Esophagus squamous epithelium (tissue), 5 donors: ENCODE measurements around the gene GNAI2. TPM values are rescaled to one million over a fixed set of nuclear protein-coding genes. Genes with fewer than 3 reads are reported as not detected.

Source experiments
- DNase-seq: peaks from one replicate; lab custom pipeline; 2025; lab: John Stamatoyannopoulos, UW
- H3K27ac ChIP-seq, 4 donors: fragments of 200-600 bp; sonication (generic); one replicate each; pipeline ENCODE4 v1.5.1; 2016 to 2019; ENCODE audit warnings: mild to moderate bottlenecking in 1 of 4
- H3K27me3 ChIP-seq, 4 donors: fragments of 200-600 bp; sonication (generic); 1 replicate in 3 of 4; 2 replicates in 1 of 4; pipeline versions ENCODE4 v1.5.1 to v1.6.0; 2017 to 2021; ENCODE audit warnings: antibody characterized with exemption in 1 of 4
- H3K36me3 ChIP-seq, 3 donors: fragments of 200-600 bp; sonication (generic); one replicate each; pipeline ENCODE4 v1.5.1; 2016 to 2019
- H3K4me1 ChIP-seq, 3 donors: fragments of 200-600 bp; sonication (generic); one replicate each; pipeline ENCODE4 v1.5.1; 2017 to 2019
- H3K4me3 ChIP-seq, 4 donors: fragments of 200-600 bp; sonication (generic); 1 replicate in 3 of 4; 2 replicates in 1 of 4; pipeline ENCODE4 v1.5.1; 2016 to 2019; ENCODE audit warnings: mild to moderate bottlenecking in 2 of 4, moderate library complexity in 1 of 4
- H3K9me3 ChIP-seq, 3 donors: fragments of 200-600 bp; sonication (generic); one replicate each; pipeline ENCODE4 v1.5.1; 2016 to 2019
- CTCF ChIP-seq, 6 experiments: fragments of 450-650 bp in 4 of 6; fragments of 200-600 bp in 2 of 6; sonication (generic) in 2 of 6; IDR thresholded peaks; one replicate each; pipeline ENCODE4 v1.5.1; 2016 to 2019; ENCODE audit warnings: antibody characterized with exemption in 6 of 6, mild to moderate bottlenecking in 4 of 6, moderate library complexity in 4 of 6
- POLR2A ChIP-seq, 4 donors: fragments of 450-650 bp; IDR thresholded peaks; one replicate each; pipeline ENCODE4 v1.6.1; 2017; ENCODE audit warnings: antibody characterized with exemption in 4 of 4, mild to moderate bottlenecking in 4 of 4, moderate library complexity in 3 of 4
- WGBS, 2 donors: methylation state at CpG; one replicate each; pipeline ENCODE4 v1.1.5; 2018; 5-methylcytosine and 5-hydroxymethylcytosine counted together
- intact Hi-C: fragments of 100-400 bp; cut with DNase I; formaldehyde crosslinking; loops from one replicate; pipeline ENCODE4 v1.15.0; 2022
- total RNA-seq, 4 donors: library from RNA; depleted of rRNA; stranded (reverse); fragments of >200 nt; gene quantifications; one replicate each; pipeline ENCODE4 v1.1.0, GENCODE V29; 2016
- donor health status: DM: yes; HTN: yes; CAD: no.

The GNAI2 gene
- total RNA-seq, 4 donors from 2014 or later = 39.8 to 122 (median 76.5) TPM

DNA sequence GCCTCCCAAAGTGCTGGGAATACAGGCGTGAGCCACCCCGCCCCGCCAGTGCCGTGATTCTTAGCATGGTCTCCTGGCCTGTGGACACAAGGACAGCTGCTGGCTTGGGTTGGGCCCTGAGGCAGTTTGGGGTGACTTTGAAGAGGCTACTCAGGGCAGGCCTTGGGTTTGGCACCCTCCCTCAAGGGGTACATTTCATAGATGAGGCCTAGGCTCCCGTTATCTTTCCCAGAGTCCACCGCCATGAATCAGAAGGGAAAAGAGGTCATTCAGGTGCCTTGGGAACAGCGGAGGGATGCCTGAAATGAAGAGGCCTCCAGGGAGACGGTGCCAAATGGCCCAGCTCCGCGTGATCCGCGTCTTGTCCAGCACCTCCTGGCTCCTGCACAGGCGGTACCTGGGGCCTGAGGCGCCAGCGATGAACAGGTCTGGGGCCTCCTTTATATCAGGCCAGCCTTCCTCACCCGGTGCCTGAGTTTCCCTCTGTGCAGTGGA is 9.3 kb downstream of the GNAI2 start:
- WGBS, 2 donors = 31 to 35% methylated on average over 3 to 6 of the region's 16 CpGs
- Histone ChIP-seq H3K36me3 (peaks cover 0 to 10% (median 0%) of the 10 kb centered on the region in 3 donors), H3K4me3 (peak overlapping the region in 2 of 4 donors; percentile 44 to 66), H3K4me1 (peaks cover 79 to 100% (median 96%) of the 10 kb centered on the region in 3 donors), H3K9me3 (no peaks in the 10 kb centered on the region), H3K27ac (peak overlapping the region; percentile 87 to 97 (median 92)), H3K27me3 (no peaks in the 10 kb centered on the region)
- no peak for DNase-seq
- intact Hi-C loops = no loop called here
- TF ChIP-seq POLR2A (IDR thresholded peaks at IDR 0.05) = no peak
- no peak for TF ChIP-seq CTCF (IDR thresholded peaks at IDR 0.05)

- no peaks in the 10 kb centered on the region for H3K9me3 ChIP-seq
- WGBS, 2 donors = 0 to 2% methylated on average over 1 to 10 of the region's 25 CpGs
- H3K4me1 ChIP-seq = peaks cover 79 to 100% (median 90%) of the 10 kb centered on the region in 3 donors
- peak overlapping the region; percentile 87 to 97 (median 92) for H3K27ac ChIP-seq
- intact Hi-C loops = no loop called here
- H3K27me3 ChIP-seq = no peaks in the 10 kb centered on the region
- DNase-seq = peak; percentile 47
- TF ChIP-seq CTCF (IDR thresholded peaks at IDR 0.05) (peak; percentile 97 to 99 (median 98)), POLR2A (IDR thresholded peaks at IDR 0.05) (no peak)
- peak overlapping the region; percentile 32 to 66 (median 44) for H3K4me3 ChIP-seq
- peaks cover 0 to 16% (median 0%) of the 10 kb centered on the region in 3 donors for H3K36me3 ChIP-seq
Observed at GRCh38 chr3:50245831-50246516, 10.0 kb downstream of the GNAI2 start.

DNA sequence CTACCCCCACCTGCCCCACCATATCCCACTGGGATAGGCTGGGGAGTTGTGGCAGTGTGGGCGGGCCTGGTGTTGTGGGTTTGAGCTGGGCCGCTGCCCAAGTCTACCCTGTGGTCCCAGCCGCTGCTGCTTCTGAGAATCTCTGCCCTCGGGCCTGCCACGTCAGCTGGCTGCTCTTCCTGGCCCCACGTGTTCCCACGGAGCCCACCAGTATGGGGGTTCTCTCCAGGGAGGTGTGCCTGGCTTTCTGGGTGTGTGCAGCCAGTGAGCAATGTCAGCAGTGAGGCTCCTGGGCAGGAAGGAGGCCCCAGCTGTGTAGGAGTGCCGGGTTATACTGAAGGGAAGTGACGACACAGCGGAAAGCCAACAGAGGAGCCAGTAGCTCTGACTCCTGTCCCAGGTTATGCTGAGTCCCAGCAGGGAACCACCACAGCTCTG is 10.5 kb downstream of the GNAI2 start:
- TF ChIP-seq POLR2A (IDR thresholded peaks at IDR 0.05) (peak in 1 of 4 donors; percentile 41), CTCF (IDR thresholded peaks at IDR 0.05) (peak in 1 of 6 experiments; percentile 18)
- Histone ChIP-seq H3K9me3 (no peaks in the 10 kb centered on the region), H3K36me3 (peaks cover 0 to 22% (median 0%) of the 10 kb centered on the region in 3 donors), H3K27ac (peak overlapping the region; percentile 87 to 97 (median 92)), H3K4me1 (peaks cover 79 to 100% (median 88%) of the 10 kb centered on the region in 3 donors), H3K27me3 (no peaks in the 10 kb centered on the region), H3K4me3 (peak overlapping the region in 3 of 4 donors; percentile 44 to 66 (median 45))
- no peak for DNase-seq
- WGBS, 2 donors = no CpG with 5 or more reads among the region's 10 CpGs
- intact Hi-C loops = no loop called here

DNA sequence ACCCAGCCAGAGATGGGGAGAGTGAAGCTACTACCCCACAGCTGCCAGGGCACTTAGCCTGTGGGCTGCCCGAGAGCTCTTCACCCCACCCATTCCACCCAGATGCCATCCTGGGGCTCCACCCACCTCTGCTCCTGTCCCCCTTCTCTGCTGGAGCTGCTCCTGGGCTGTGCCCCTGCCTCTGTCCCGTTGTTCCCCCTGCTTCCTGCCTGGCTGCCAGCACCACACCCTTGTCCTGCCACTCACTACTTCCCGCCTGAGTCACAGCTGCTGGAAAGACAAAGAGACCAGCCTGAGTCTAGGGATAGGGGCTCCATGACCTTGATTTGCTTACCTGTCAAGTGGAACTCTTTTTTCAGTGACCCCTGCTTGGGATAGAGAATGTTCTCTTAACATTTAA is 12.4 kb downstream of the GNAI2 start:
- Histone ChIP-seq H3K9me3 (no peaks in the 10 kb centered on the region), H3K4me3 (no peak overlapping the region), H3K27ac (peak overlapping the region; percentile 87 to 97 (median 92)), H3K4me1 (peaks cover 64 to 99% (median 79%) of the 10 kb centered on the region in 3 donors), H3K27me3 (no peaks in the 10 kb centered on the region), H3K36me3 (peaks cover 0 to 40% (median 14%) of the 10 kb centered on the region in 3 donors)
- TF ChIP-seq CTCF (IDR thresholded peaks at IDR 0.05) (peak in 1 of 6 experiments; percentile 4), POLR2A (IDR thresholded peaks at IDR 0.05) (no peak)
- 0 to 11% methylated on average over 3 of the region's 3 CpGs for WGBS, 2 donors
- DNase-seq = no peak
- intact Hi-C loops = no loop called here

DNA sequence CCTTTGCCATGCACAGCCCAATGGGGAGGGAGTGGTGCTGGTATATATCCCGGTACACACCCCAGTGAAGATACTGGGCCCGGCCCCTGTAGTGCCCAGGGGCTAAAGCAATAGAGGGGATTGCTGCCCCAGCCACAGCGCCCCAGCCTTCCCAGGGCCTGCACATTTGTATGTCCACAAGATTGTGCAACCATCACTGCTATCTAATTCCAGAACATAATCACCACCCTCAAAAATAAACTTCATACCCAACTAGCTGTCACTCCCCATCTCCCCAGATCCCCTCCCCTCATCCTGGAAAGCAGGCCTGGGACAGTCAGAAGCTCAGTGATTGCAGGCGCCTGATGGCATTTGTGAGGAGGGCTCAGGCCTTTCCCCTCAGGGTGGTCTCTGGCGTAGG is 13.5 kb downstream of the GNAI2 start:
- H3K27ac ChIP-seq = peak overlapping the region; percentile 87 to 97 (median 92)
- WGBS, 2 donors = 50 to 71% methylated on average over 1 of the region's 5 CpGs
- no peaks in the 10 kb centered on the region for H3K27me3 ChIP-seq
- H3K4me1 ChIP-seq = peaks cover 65 to 99% (median 77%) of the 10 kb centered on the region in 3 donors
- DNase-seq = no peak
- no peaks in the 10 kb centered on the region for H3K9me3 ChIP-seq
- TF ChIP-seq CTCF (IDR thresholded peaks at IDR 0.05) (no peak), POLR2A (IDR thresholded peaks at IDR 0.05) (no peak)
- H3K4me3 ChIP-seq = no peak overlapping the region
- intact Hi-C loops = no loop called here
- H3K36me3 ChIP-seq = peaks cover 0 to 47% (median 14%) of the 10 kb centered on the region in 3 donors
